T-helper 9 cell (primary cell): Measurements from ENCODE around the gene PBX4.

Source experiments
- DNase-seq: peaks from one replicate; pipeline ENCODE4 v3.0.0-alpha.2; 2020

PBX4 gene

DNA sequence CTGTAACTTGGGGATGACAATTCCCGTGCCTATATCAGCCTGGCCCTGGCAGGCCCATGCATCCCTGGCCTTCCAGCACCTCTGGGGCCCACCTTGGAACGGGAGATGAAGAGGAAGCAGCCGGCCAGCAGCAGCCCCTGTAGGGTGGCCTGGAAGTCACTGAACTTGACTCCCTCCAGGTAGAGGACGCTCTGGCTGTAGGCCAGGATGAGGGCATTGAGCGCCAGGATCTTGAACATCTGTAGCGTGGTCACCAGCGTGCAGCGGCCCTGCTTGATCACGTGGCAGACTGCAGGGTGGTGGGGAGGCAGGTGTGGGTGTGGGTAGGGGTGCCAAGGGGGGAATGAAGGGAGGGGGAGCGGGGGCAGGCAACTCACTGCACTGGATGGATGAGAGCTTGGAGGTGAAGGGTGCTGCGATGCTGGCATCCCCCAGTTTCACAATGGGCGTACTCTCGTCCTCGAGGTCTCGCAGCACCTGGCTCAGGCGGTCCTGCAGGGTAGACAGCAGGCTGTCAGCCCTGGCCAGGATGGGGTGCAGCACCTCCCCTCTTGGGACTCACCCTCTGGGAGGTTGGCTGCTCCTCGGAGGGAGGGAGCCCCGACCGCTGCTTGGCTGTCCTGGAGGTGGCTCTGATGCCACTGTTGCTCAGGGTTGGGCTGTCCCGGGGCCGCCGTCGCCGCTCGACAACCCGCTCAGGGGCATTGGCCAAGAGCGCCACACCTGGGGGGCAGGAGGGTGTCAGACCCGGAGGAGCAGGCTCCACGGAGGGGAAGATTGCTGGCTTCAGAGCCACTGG lies 28.7 kb upstream of the PBX4 start:
- DNase-seq, result no peak

DNA sequence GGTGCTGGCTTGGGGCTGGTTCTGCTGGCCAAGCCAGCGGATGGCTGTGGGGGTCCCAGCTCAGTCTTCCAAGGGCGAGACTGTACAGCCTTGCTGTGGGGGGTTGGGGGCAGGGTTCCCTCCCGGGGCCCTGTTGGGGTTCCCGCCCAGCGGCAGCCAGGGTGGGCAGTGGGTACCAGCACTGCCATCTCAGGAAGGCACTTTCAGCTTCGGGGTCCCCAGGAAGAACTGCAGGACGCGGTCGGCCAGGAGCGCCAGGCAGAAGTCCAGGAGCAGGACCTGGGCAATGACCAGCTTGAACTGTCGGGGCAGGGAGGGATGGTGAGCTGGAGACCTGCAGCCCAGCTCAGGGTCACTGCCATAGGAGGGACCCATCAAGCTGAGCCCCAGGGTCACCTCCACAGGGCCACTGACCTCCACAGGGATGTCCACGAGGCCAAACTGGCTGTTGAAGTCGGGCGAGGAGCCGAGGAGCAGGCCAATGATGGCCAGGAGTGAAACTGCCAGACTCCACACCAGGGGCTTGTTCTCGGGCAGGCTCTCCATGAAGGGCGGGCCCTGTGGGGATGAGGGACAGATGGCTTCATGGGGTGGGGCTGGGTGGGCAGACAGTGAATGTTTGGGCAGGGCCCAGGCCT lies 26.9 kb upstream of the PBX4 start:
- DNase-seq, result no peak

DNA sequence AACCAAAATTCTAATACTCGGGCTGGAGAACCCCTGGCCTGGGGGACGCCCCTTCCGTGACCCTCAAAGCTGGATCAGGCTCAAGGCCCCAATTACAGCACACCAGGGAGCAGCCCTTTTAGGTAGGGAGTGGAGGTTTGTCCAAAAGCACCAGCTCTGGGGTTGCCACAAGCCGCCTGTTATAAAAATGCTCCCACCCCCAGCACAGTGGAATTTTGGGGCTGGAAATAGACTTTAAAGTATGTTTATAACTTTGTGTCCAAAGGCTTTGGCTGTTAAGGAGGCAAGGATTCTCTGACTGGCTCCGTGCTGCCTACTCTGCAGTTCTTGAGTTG lies 25.5 kb upstream of the PBX4 start:
- DNase-seq, result no peak

DNA sequence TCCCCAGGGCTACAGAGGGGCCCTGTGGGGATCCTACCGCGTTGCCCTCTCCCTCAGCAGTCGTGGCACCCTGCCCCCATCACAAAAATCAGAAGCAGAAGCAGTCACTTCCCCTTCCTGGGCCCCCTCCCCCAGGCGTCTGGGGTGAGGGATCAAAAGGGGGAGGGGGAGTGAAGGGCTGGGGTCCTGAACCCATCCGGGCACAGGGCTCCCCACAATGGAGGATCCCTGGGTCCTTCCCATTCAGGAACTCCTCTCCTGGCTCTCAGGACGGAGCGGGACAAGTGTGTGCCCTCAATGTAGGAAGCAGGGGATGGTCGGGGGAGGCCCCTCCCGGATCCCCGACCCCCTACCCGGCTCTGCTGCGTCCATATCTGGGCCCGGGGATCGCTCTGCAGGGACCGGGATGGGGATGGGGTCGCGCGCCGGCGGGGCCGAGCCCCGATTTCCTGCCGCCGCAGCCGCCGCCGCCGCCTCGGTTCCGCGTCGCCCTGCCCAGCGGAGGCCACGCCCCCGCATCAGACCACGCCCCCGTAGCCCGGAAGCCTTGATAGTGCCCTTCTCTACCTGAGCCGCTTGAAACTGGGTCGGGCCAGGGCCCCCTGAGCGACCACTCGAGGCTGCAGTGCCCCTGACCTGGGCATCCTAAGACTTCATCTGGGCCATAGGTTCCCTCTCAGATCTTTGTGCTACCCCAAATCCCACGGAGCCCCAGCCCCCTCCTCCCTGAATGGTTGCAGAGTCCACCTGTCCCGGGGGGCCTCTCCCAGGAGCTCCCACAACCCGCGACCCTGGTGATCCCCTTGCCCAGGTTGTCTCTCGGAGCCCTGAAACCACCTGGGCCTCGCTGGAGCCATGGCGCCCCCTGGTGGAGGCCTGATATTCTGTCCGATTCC lies 24.9 kb upstream of the PBX4 start, which contains the start of gene GMIP:
Gene GMIP (minus strand): TSS at position 500 of the 896 bp plus-strand sequence. CDS start 128 bp downstream, at position 372.
- peak; percentile 89 for DNase-seq

DNA sequence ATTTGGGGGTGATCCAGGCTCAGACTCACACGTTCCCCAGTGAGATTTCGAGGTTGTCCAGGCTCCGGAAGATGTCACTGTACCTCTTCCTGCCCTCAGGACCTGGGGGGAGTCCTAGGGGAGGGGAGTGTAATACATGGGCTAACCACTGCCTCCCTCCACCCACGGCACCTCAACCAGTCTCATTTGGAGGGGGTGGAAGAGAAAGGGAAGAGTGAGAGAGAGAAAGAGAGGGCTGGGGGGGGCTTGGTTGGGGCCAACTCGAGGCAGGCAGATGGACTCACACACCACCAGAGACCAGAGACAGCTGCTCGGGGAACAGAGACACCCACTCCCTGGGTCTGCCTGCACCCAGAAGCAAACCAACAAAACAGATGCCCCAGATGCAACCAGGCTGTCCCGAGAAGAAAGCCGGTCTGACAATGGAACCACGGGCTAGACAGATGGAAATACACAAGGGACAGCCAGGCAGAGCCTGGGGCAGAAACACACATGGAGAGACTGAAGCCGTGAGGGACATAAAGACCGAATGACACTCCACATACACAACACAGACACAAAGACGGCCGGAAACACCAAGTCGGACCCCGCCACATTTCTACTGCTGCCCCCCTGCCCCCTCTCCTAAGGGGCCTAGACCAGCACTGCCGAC lies 24.1 kb upstream of the PBX4 start:
- no peak for DNase-seq

DNA sequence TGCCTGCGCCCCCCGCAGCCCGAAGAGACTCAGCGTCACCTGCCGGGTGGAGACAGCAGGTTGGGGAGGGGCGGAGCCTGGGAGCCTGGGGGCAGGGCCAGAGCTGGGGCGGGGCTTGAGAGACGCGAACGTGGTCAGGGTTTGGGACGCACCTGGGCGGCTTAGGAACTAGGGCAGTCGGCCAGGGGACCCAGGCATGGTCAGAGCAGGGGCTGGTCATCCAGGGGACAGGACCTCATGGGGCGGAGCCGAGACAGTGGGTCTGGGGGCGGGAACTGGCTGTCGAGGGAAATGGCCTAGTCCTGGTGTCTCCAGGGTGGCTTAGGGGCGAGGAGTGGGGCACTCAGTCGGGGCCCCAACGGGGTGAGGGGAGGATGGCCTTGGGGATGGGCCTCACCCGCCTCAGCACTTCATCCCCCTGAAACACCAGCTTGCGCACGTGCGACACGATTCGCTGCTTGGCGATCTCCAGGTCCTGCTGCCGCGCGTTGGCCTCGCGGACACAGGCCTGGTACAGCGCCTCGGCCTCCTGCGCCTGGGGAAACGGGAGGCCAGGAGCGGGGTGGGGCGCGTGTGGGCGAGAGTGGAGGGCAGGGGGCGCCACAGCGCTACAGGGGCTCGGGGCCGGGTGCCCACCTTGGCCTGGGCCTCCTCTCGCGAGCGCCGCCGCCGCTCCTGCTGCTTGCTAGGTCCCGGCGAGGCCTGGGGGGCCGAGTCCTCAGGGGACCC lies 19.2 kb upstream of the PBX4 start:
- DNase-seq, result no peak

DNA sequence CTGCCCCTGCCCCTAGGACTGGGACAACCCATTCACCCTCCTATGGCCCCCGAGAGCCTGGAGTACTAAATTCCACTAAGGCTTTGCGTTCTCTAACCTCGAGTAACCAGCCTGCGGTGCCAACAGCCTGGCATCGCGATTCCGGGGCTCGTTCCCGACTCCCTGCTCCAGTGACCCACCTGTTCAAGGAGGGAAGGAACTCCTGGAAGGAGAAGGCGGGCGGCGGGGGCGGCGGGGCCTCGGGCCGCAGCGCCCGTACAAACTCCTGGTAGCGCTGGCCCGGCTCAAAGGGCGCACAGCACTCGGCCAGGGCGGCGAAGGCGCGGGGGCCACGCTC lies 18.7 kb upstream of the PBX4 start:
- no peak for DNase-seq

DNA sequence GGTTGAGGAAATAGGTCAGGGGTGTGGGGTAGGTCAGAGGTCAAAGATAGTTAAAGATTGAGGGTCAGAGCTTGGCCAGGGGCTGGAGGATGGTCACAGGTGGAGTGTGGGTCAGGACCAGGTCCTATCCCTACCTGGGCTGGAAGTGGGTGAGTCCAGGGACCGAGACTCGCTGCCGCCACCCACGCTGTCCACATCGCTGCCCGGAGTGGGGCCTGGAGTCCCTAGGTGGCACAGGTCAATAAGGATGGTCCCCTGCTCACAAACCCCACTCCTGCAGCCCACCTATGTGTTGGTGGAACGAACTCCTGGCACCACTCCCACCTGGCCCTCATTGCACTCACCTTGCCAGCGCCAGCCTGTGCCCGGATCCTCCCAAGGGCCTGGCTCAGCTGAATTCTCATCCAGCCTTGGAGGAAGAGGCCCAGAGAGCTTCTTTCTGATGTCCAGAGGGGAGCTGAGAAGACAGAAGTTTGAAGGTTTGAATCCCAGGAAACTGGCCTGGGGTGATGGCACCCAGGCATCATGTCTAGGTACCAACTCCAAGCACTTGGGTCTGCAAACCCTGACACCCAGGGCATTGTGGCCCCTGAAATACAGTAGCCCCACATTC lies 18.2 kb upstream of the PBX4 start:
- DNase-seq, result no peak

DNA sequence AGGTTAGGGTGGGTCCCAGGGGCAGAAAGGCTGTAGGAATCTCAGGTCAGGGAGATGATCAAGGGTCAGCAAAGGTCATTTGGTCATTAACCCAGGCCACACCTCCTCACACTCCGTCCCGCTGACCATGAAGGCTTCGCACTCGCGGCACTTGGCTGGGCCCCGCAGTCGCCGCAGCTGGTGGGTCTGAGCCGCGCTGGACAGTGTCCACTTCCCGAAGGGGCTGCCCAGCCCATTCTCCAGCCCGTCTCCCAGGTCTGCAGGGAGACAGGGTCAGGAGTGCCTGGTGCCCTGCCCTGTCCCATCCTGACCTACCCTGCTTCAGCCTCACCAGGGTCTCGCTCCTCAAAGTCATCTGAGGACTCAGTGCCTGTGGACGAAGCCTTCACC lies 16.8 kb upstream of the PBX4 start:
- no peak for DNase-seq

DNA sequence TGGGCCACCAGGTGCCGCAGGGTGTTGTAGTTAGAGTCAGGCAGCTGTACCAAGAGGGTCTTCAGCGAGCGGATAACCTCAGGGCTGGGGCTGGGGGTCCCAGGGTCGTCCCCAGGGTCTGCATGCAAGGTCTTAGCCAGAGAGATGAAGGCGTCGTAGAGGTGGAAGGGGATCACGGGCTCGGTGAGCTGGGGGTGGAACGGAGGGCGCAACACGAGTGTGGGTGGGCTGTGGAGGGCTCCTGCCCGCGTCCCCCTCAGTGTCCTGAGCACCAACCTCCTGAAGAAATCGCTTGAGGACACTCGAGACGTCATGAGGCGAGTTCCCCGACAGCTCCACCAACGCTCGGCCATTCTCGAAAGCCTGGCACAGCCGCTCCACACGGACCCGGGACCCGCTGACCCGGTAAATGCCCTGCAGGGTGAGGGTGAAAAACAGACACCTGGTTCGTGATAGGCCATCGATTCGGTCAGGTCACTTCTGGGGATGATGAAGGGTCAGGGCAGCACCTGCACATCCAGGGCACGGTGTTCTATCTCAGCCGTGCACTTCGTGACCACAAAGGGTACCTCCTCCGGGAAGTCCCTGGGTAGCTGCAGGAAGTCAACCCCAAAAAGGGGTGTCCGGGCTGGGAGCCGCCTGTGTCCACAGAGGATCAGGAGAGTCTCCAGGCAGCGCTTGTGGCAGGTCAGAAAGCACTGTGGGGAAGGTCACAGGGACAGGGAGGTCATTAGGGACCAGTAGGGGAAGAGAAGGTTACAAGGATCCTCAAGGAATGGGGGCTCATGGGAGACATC lies 16.2 kb upstream of the PBX4 start:
- no peak for DNase-seq

DNA sequence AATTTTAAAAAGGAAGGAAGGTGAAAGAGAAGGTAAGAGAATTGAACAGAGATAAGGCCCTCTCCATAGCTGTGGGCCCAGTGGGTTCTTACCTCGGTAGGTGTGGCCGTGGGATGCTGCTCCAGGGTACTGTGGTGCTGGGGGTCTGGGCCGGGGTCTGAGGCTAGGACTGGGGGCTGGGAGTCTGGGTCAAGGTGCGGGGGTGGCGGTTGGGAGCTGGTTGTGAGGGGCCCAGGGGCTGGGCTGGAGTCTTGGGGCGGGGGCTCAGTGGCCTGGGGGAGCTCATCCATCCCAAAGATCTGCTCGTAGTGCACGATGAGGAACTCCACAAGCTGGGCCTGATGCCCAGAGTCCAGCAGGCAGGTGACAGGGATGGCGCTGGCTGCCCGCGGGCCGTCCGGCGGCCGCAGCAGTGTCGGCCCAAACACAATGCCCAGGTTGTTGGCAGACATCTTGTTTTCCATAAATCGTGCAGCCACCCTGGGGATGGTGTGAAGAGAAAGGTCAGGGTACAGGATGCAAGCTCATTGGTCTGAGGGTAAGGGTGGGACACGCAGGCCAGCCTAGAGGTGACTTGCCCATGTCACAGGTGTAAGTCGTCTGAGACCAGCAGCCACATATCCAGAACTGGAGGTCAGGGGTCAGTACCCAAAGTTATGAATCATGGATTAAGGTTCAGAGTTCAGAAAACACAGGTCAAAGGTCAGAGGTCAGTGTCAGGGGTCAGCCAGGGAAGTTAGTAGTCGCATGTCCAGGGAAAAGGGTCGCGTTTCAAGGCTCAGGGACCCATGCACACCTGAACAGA lies 15.4 kb upstream of the PBX4 start:
- no peak for DNase-seq

DNA sequence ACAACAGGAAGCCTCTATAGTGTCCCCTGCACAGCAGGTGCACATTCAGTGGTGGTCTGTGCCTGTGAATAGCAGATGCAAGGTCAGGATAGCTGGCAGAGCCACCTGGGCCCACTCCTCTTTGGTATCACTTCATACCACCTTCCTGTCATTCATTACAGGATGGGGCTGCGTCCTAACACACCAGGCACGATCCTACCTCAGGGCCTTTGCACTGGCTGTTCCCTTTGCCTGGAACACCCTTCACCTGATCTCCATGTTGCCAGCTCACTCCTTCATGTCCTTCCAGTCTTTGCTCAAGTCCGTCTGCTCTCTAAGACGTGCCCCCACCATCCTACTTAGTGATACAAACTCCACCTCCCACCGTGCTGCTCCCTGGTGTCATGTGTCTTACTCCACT lies 14.2 kb upstream of the PBX4 start:
- DNase-seq, result no peak

DNA sequence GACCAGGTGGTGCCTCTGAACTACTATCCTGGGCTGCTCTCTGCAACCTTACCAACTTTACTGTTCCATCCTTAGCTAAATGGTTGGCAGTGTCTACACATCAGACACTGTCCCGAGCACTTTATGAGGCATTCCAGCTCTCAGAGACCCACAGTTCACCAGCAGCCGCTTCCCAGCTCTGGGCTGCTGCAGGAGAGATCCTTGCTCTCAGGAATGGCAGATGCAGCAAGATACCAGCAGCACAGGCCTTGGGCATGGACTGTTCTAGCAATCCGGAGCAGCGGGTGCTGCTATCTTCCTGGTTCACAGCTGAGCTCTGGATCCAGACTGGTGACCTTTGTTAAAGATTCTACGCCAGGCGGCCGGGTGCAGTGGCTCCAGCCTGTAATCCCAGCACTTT lies 12.9 kb upstream of the PBX4 start:
- no peak for DNase-seq

DNA sequence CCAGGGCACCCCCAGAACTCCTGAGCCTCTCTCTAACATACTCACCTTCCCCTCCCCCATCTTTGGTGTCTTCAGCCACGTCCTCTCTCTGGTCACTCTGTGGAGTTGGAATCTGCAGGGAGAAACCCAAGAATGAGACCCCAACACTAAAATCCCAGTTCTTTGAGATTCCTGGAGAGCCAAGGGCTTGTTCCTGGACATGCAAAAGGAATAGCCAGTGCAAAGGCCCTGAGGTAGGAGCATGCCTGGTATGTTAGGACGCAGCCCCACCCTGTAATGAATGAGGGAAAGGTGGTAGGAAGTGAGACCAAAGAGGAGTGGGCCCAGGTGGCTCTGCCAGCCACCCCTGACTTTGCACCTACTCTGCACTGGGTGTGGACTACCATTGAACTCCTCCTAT lies 11.9 kb upstream of the PBX4 start:
- no peak for DNase-seq

DNA sequence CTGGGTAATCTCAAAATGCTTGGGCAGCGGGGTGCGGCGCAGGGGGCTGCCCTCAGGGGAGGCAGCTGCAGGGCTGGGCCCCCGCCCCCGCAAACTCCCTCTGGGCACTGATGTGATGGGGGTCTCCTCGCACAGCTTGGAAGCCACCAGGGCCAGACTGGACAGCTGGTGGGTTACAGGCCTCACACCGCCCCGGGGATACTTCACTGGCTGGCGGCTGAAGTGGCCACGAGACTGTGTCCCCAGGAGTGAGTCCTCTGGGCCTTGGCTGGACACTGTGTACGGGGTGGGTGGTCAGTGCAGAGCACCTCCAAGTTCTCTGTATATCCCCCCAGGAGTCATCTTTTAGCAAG lies 11.6 kb upstream of the PBX4 start:
- DNase-seq, result no peak

DNA sequence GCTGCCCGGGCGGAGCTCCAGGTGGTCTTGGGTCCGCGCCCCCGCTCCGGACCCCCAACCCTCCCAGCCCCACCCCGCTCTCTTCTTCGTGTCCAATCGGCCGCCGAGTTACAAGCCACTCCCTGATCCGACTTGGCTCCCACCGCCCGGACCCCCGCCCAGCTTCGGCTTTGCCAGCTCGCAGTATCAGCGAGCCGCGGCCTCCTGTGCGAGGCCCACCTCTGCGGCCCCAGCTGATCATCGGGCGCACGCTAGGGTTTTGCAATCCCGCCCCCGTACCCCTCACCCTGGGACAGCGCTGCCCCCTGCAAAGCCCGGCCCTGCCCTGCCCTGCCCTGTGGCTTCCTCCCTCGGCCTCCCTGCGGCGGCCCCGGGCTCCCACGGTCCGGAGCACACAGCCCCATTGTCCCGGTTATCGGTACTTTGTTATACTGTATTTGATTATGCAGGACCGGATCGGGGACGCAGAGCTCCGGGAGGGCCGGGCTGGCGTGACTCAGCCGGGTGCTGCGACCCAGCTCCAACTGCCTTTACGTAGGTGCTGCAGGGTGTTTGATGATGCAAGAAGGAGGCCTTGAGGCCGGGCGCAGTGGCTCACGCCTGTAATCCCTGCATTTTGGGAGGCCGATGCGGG lies 10.1 kb upstream of the PBX4 start:
- peak; percentile 31 for DNase-seq

DNA sequence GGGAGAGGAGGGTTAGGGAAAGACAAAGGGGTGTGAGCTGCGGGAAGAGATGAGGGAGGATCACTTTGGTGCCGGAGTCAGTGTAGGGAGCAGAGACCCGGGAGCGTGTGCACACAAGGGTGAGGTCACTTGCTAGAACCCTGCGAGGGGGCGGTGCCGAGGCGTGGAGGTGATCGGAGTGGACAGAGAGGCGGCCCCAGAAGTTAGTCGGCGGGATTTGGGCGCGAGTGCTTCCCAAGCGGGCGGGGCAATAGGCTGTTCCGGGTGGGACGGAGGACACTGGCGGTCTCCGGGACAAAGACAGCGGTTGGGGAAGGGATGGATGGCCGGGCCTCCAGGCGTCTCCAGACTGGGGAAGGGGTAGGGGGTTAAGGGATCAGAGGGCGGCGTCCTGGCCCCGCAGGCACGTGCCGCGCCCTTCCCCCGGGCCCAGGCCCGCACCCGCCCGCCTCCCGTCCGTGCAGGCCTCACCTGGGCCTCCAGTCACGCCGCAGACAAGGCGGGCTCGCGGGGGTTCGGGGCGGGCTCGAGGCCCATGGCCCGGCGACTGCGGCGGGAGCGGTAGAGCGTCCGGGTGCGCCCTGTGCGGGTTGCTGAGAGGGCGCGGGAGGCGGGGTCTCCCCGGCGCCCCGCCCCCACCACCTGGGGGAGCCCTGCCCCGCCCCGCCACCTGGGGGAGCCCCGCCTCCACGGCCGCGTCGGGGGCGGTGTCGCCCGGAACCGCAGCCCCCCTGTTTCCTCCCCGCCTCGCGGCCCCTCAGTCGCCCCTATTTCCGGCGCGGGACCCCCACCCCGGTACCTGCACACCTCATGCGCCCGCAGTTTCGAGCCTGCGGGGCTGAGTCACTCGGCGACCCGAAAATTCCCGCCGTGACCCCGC lies 9.4 kb upstream of the PBX4 start, which contains the start of gene LPAR2:
Gene LPAR2 (minus strand): TSS at position 600 of the 880 bp plus-strand sequence. CDS start 945 bp downstream, outside the sequence.
- DNase-seq, result peak; percentile 80
